ENCODE data around the gene TMEM182.

GRCh38 chr2:102801858-102802699 is 40.2 kb downstream of the TMEM182 start:
- TF ChIP-seq CTCF (conservative IDR thresholded peaks at IDR 0.05 in 1 of 2, IDR thresholded peaks at IDR 0.05 in 1 of 2; ENCODE audit: low read depth in 1 of 2, low read length in 2 of 2) = no peak
- TF ChIP-seq EZH2 (IDR thresholded peaks at IDR 0.05; ENCODE audit: low read length, missing control alignments) = no peak
